Fibroblast of mammary gland (primary cell): Measurements from ENCODE around the gene OTUD7B.
A peak's percentile ranks its signal among the peaks of the same experiment; 100 is the strongest.
"Not testable (repeated sequence)": the region's sequence is repeated elsewhere in the genome, so short reads cannot be mapped to it uniquely, and the experiment has no call there.

Experiments used
- DNase-seq: peaks from one replicate; pipeline ENCODE4 v3.0.0-alpha.2; 2010; ENCODE audit warnings: low read depth
- H3K4me3 ChIP-seq: 2 replicates; pipeline ENCODE4 v1.5.1; 2011; ENCODE audit warnings: low read depth, mild to moderate bottlenecking, low read length, moderate library complexity; ENCODE audit not compliant: control insufficient read depth
- CTCF ChIP-seq: conservative IDR thresholded peaks from 2 replicates; pipeline ENCODE4 v1.5.1; 2011; ENCODE audit warnings: low read depth, low read length, inconsistent platforms; ENCODE audit not compliant: control insufficient read depth, insufficient read depth

OTUD7B gene

GRCh38 chr1:149942207-149942606 is 68.3 kb downstream of the OTUD7B start:
- H3K4me3 ChIP-seq: no peak overlapping the region
- DNase-seq: peak; percentile 63
- TF ChIP-seq CTCF: peak; percentile 38

GRCh38 chr1:149940427-149940826 is 70.1 kb downstream of the OTUD7B start:
- H3K4me3 ChIP-seq: no peak overlapping the region
- no peak for DNase-seq
- no peak for TF ChIP-seq CTCF

- peak overlapping the region; percentile 52 for H3K4me3 ChIP-seq
- not testable (repeated sequence) for DNase-seq
Measured at GRCh38 chr1:149938668-149939003, 71.9 kb downstream of the OTUD7B start.

- no peak overlapping the region for H3K4me3 ChIP-seq
- DNase-seq: no peak
- TF ChIP-seq CTCF: no peak
Measured at GRCh38 chr1:149937759-149938158, 72.8 kb downstream of the OTUD7B start.

- no peak for TF ChIP-seq CTCF
- H3K4me3 ChIP-seq: peak overlapping the region; percentile 82
- DNase-seq: peak; percentile 71
Measured at GRCh38 chr1:149936992-149937705, 73.4 kb downstream of the OTUD7B start.

- TF ChIP-seq CTCF: no peak
- H3K4me3 ChIP-seq: peak within 1 kb of the TSS; percentile 82
- peak; percentile 42 for DNase-seq
Measured at GRCh38 chr1:149936170-149936991, 74.1 kb downstream of the OTUD7B start, which contains the start of gene MTMR11. MTMR11 (minus strand) TSS chr1:149936879; CDS start chr1:149936647, 232 bp downstream.

- no peak for DNase-seq
- H3K4me3 ChIP-seq: no peak overlapping the region
- no peak for TF ChIP-seq CTCF
Measured at GRCh38 chr1:149934356-149934755, 76.2 kb downstream of the OTUD7B start.
